Esophagus squamous epithelium (tissue), 4 donors: Measurements from ENCODE around the gene MCTP2.

ENCODE experiments used
- CTCF ChIP-seq, 6 experiments: fragments of 450-650 bp in 4 of 6; fragments of 200-600 bp in 2 of 6; sonication (generic) in 2 of 6; IDR thresholded peaks; one replicate each; pipeline ENCODE4 v1.5.1; 2016 to 2019; ENCODE audit warnings: antibody characterized with exemption in 6 of 6, mild to moderate bottlenecking in 4 of 6, moderate library complexity in 4 of 6
- POLR2A ChIP-seq, 4 donors: fragments of 450-650 bp; IDR thresholded peaks; one replicate each; pipeline ENCODE4 v1.6.1; 2017; ENCODE audit warnings: antibody characterized with exemption in 4 of 4, mild to moderate bottlenecking in 4 of 4, moderate library complexity in 3 of 4

GRCh38 chr15:94253742-94254141, 22.4 kb downstream of the MCTP2 start:
- TF ChIP-seq CTCF (IDR thresholded peaks at IDR 0.05) = no peak
- TF ChIP-seq POLR2A (IDR thresholded peaks at IDR 0.05) = no peak
